ENCODE measurements around the gene TMEM266.

- TF ChIP-seq, protein P1, sequence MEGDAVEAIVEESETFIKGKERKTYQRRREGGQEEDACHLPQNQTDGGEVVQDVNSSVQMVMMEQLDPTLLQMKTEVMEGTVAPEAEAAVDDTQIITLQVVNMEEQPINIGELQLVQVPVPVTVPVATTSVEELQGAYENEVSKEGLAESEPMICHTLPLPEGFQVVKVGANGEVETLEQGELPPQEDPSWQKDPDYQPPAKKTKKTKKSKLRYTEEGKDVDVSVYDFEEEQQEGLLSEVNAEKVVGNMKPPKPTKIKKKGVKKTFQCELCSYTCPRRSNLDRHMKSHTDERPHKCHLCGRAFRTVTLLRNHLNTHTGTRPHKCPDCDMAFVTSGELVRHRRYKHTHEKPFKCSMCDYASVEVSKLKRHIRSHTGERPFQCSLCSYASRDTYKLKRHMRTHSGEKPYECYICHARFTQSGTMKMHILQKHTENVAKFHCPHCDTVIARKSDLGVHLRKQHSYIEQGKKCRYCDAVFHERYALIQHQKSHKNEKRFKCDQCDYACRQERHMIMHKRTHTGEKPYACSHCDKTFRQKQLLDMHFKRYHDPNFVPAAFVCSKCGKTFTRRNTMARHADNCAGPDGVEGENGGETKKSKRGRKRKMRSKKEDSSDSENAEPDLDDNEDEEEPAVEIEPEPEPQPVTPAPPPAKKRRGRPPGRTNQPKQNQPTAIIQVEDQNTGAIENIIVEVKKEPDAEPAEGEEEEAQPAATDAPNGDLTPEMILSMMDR (conservative IDR thresholded peaks at IDR 0.05; ENCODE audit: low read length) = no peak
- no peak for TF ChIP-seq EZH2phosphoT487 (IDR thresholded peaks at IDR 0.05; ENCODE audit: borderline replicate concordance)
Measured at GRCh38 chr15:76060118-76060989, 569 bp downstream of the TMEM266 start.
